Pancreas (tissue), 10 donors: ENCODE results near the gene MPPED1. TPM values are rescaled to one million over a fixed set of nuclear protein-coding genes. Genes with fewer than 3 reads are reported as not detected.

Source experiments
- ATAC-seq, 4 donors: fragments of 200-7000 bp; cut with Tn5 transposase; one replicate each; pipeline versions ENCODE4 v1.8.0 to v1.9.1; 2020; ENCODE audit warnings: mild to moderate bottlenecking in 4 of 4, moderate library complexity in 4 of 4
- DNase-seq, 6 donors: peaks; one replicate each; pipeline ENCODE4 v3.0.0-alpha.2; 2020
- FAIRE-seq: peaks from 2 replicates; lab custom pipeline; 2012; peaks lifted over from hg19 to GRCh38; lab: Jason Lieb, UNC
- H3K27ac ChIP-seq, 4 donors: fragments of 200-600 bp; sonication (generic); 1 replicate in 3 of 4; 2 replicates in 1 of 4; pipeline versions ENCODE4 v1.5.0 to v1.8.0; 2020
- H3K27me3 ChIP-seq, 4 donors: fragments of 200-600 bp; one replicate each; pipeline ENCODE4 v1.8.0; 2021
- H3K36me3 ChIP-seq, 3 donors: fragments of 200-600 bp; sonication (generic) in 1 of 3; one replicate each; pipeline versions ENCODE4 v1.5.0 to v1.8.0; 2020 to 2021
- H3K4me1 ChIP-seq, 3 donors: fragments of 200-600 bp; one replicate each; pipeline ENCODE4 v1.8.0; 2021
- H3K4me3 ChIP-seq, 4 donors: fragments of 200-600 bp; sonication (generic) in 2 of 4; one replicate each; pipeline versions ENCODE4 v1.5.0 to v1.8.0; 2020 to 2021
- H3K9me3 ChIP-seq, 4 donors: fragments of 200-600 bp; one replicate each; pipeline ENCODE4 v1.8.0; 2021
- CTCF ChIP-seq, 4 donors: fragments of 200-600 bp; sonication (generic) in 3 of 4; IDR thresholded peaks; one replicate each; pipeline versions ENCODE4 v1.5.0 to v1.8.0; 2021; ENCODE audit warnings: antibody characterized with exemption in 4 of 4
- WGBS, 2 donors: extraction: QIAGEN DNeasy Blood & Tissue Kit; methylation state at CpG; one replicate each; pipeline ENCODE4 v1.1.7; 2013; 5-methylcytosine and 5-hydroxymethylcytosine counted together
- intact Hi-C, 3 donors: fragments of 100-400 bp; cut with DNase I; formaldehyde crosslinking; loops; one replicate each; pipeline versions ENCODE4 v1.11.1 to v1.14.2; 2022
- polyA plus RNA-seq, 2 donors: library from polyadenylated mRNA; stranded (reverse); fragments of 200-250 nt; gene quantifications; one replicate each; pipeline ENCODE4 v1.2.3, GENCODE V29; 2013
- total RNA-seq, 6 donors: library from RNA; stranded (reverse); fragmentation: NEBNext Ultra II Directional in 4 of 6; extraction: Animal tissue kit (Norgen Biotek cat#: 25700) in 4 of 6; gene quantifications; one replicate each; pipeline versions ENCODE4 v1.2.1 to v1.2.4, GENCODE V29; 2021 to 2023
- donor health status: healthy with polysubstance abuse.
- donor health status: DM: no; HTN: no; CAD: no; lungs with moderate emphysema.
- donor health status: DM: no; HTN: no; CAD: no.
- donor health status: control.
- donor health status: control.
- donor health status: Bipolar disorder and iron deficiency.
- donor health status: DM: yes; HTN: yes; CAD: no.
- donor health status: DM: no; HTN: no; CAD: no.
- donor health status: DM: no; HTN: no; CAD: no.
- donor health status: DM: yes; HTN: yes; CAD: no.

Gene MPPED1
- total and polyA plus RNA-seq, 8 donors = 0.05 TPM; not detected in 7

GRCh38 chr22:43370036-43370435 is 41.8 kb upstream of the MPPED1 start:
- FAIRE-seq (no peak), DNase-seq (no peak), ATAC-seq (no peak)
- Histone ChIP-seq H3K4me3 (no peak overlapping the region), H3K27ac (no peak overlapping the region), H3K36me3 (no peaks in the 10 kb centered on the region), H3K4me1 (no peaks in the 10 kb centered on the region), H3K9me3 (no peaks in the 10 kb centered on the region), H3K27me3 (no peaks in the 10 kb centered on the region)
- 38 to 47% methylated on average over 9 of the region's 9 CpGs for WGBS, 2 donors
- intact Hi-C loops = no loop called here
- TF ChIP-seq CTCF (IDR thresholded peaks at IDR 0.05) = no peak

GRCh38 chr22:43375951-43376455 is 35.8 kb upstream of the MPPED1 start:
- WGBS, 2 donors = 88 to 90% methylated on average over 4 of the region's 4 CpGs
- no peak for DNase-seq
- Histone ChIP-seq H3K27ac (no peak overlapping the region), H3K4me3 (no peak overlapping the region), H3K4me1 (peaks cover 14 to 28% (median 24%) of the 10 kb centered on the region in 3 donors), H3K9me3 (no peaks in the 10 kb centered on the region), H3K27me3 (no peaks in the 10 kb centered on the region), H3K36me3 (no peaks in the 10 kb centered on the region)
- FAIRE-seq = no peak
- TF ChIP-seq CTCF (IDR thresholded peaks at IDR 0.05) = no peak
- intact Hi-C loops = no loop called here
- ATAC-seq = no peak

- H3K27ac ChIP-seq = peak overlapping the region in 3 of 4 donors; percentile 47 to 76 (median 64)
- ATAC-seq (peak; percentile 77 to 83 (median 82)), FAIRE-seq (no peak), DNase-seq (peak in 3 of 6 donors; percentile 55 to 64 (median 62))
- TF ChIP-seq CTCF (IDR thresholded peaks at IDR 0.05) = no peak
- no peaks in the 10 kb centered on the region for H3K36me3 ChIP-seq
- intact Hi-C loops = no loop called here
- no peak overlapping the region for H3K4me3 ChIP-seq
- H3K9me3 ChIP-seq = no peaks in the 10 kb centered on the region
- H3K27me3 ChIP-seq = no peaks in the 10 kb centered on the region
- WGBS, 2 donors = 25% methylated on average over 15 of the region's 15 CpGs
- H3K4me1 ChIP-seq = peaks cover 14 to 28% (median 24%) of the 10 kb centered on the region in 3 donors
Measured at GRCh38 chr22:43376765-43377547, 34.9 kb upstream of the MPPED1 start.

- TF ChIP-seq CTCF (IDR thresholded peaks at IDR 0.05) = no peak
- ATAC-seq (peak; percentile 22 to 51 (median 37)), FAIRE-seq (no peak), DNase-seq (peak in 1 of 6 donors; percentile 18)
- Histone ChIP-seq H3K4me1 (peaks cover 14 to 28% (median 24%) of the 10 kb centered on the region in 3 donors), H3K27me3 (no peaks in the 10 kb centered on the region), H3K4me3 (no peak overlapping the region), H3K9me3 (no peaks in the 10 kb centered on the region), H3K36me3 (no peaks in the 10 kb centered on the region), H3K27ac (peak overlapping the region in 3 of 4 donors; percentile 47 to 76 (median 64))
- intact Hi-C loops = no loop called here
- WGBS, 2 donors = 14 to 27% methylated on average over 10 of the region's 10 CpGs
Measured at GRCh38 chr22:43377548-43377895, 34.3 kb upstream of the MPPED1 start.
